Measurements from ENCODE around the gene GLT1D1. TPM values are rescaled to one million over a fixed set of nuclear protein-coding genes. Genes with fewer than 3 reads are reported as not detected.

The GLT1D1 gene
- total RNA-seq, 4 donors from 2014 or later, result 0.19 to 0.75 (median 0.62) TPM; not detected in 1

DNA sequence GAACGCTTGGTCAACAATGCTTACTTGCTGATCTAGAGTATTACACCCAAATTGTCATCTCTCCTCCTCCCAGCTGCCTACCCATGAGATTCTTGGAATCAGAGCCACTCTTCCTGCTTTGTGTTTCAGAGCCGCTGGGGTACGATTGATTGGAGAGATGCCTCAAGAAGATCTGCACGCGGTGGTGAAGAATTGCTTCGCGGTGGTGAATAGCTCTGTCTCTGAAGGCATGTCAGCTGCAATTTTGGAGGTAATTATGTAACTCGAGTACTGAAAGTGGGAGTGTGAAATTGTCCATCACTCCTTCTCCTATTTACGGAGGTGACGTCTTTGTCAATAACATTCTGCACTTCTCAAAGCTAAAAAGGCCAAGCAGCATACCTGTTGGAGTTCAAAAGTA, 93.9 kb downstream of the GLT1D1 start:
- no peak for DNase-seq
- intact Hi-C loops (cut with DNase I), result no loop called here

DNA sequence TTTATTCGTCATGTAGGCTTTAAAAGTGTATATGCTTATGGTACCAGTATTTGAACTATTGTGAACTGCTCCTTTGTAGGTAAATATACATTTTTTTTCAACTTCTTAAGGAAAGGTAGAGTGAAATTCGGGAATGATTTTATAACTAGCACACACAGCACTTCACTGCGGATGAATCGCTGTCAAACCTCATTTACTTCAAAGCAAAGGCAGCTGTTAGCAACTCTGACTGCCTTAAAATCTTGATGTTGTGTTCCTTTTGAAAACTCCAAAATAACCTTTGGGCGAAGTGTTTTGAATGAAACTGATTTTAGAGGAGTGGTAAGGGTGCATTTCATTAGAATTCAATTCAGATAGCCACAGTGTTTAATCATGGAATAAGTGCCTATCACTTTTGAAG, 95.8 kb downstream of the GLT1D1 start:
- TF ChIP-seq, protein P1, sequence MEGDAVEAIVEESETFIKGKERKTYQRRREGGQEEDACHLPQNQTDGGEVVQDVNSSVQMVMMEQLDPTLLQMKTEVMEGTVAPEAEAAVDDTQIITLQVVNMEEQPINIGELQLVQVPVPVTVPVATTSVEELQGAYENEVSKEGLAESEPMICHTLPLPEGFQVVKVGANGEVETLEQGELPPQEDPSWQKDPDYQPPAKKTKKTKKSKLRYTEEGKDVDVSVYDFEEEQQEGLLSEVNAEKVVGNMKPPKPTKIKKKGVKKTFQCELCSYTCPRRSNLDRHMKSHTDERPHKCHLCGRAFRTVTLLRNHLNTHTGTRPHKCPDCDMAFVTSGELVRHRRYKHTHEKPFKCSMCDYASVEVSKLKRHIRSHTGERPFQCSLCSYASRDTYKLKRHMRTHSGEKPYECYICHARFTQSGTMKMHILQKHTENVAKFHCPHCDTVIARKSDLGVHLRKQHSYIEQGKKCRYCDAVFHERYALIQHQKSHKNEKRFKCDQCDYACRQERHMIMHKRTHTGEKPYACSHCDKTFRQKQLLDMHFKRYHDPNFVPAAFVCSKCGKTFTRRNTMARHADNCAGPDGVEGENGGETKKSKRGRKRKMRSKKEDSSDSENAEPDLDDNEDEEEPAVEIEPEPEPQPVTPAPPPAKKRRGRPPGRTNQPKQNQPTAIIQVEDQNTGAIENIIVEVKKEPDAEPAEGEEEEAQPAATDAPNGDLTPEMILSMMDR (IDR thresholded peaks at IDR 0.05), result no peak
- TF ChIP-seq POLR2A (IDR thresholded peaks at IDR 0.05), result no peak
- Histone ChIP-seq H3K4me1 (no peaks in the 10 kb centered on the region), H3K36me3 (no peaks in the 10 kb centered on the region), H3K4me3 (no peak overlapping the region), H3K27ac (no peak overlapping the region), H3K27me3 (no peaks in the 10 kb centered on the region), H3K9me3 (no peaks in the 10 kb centered on the region)
- WGBS, 2 donors, result 73 to 85% methylated on average over 5 of the region's 5 CpGs
- no peak for DNase-seq
- intact Hi-C loops (cut with DNase I), result no loop called here

More for the DNA sequence above, 93.9 kb downstream of the GLT1D1 start:
- Histone ChIP-seq H3K4me3 (no peak overlapping the region), H3K27me3 (no peaks in the 10 kb centered on the region), H3K36me3 (no peaks in the 10 kb centered on the region), H3K4me1 (peaks cover 0 to 13% (median 0%) of the 10 kb centered on the region in 3 donors), H3K9me3 (no peaks in the 10 kb centered on the region), H3K27ac (no peak overlapping the region)
- no peak for TF ChIP-seq POLR2A (IDR thresholded peaks at IDR 0.05)
- TF ChIP-seq, protein P1 (IDR thresholded peaks at IDR 0.05), result no peak
- 63 to 67% methylated on average over 10 of the region's 10 CpGs for WGBS, 2 donors

DNA sequence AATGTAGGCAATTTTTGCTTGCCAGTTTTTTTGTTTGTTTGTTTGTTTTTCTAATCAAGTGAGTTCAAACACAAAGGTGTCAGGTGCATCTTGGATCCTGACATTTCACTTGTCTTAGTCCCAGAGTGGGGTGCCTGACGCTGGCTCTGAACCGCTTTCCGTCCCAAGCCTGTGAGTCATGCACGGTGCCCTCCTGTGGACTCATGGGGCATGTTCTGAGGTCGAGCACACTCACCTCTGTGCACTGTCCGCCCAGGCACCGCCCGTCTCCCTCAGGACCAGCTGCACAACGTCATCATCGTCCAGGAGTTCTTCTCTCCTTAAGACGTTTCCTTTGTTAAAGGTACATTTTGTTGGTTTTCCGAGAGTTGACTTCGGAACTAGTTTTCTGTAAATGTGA, 98.2 kb downstream of the GLT1D1 start:
- H3K36me3 ChIP-seq, result no peaks in the 10 kb centered on the region
- H3K4me1 ChIP-seq, result no peaks in the 10 kb centered on the region
- WGBS, 2 donors, result 74% methylated on average over 13 of the region's 13 CpGs
- TF ChIP-seq, protein P1 (IDR thresholded peaks at IDR 0.05), result no peak
- TF ChIP-seq POLR2A (IDR thresholded peaks at IDR 0.05), result no peak
- no peak overlapping the region for H3K4me3 ChIP-seq
- H3K27ac ChIP-seq, result no peak overlapping the region
- no peak for DNase-seq
- H3K27me3 ChIP-seq, result no peaks in the 10 kb centered on the region
- intact Hi-C loops (cut with DNase I), result no loop called here
- no peaks in the 10 kb centered on the region for H3K9me3 ChIP-seq

DNA sequence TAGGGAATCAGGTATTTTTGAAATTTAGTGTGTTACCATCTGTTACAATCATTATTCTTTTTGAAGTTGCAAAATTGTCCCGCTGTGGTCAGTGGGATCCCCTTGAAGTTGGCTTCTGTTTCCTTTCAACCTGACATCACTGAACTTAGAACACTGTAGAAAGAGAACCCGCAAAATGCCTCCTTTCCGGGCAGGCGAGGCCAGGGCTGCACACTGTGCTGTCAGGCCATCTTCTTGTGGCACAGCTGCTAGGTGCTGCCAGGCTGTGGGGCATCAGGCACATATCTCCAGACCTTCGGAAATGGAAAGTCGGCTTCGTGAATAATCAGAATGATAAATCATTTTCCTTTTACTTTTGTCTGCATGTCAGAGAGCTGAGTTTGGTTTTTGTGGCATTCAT, 103.5 kb downstream of the GLT1D1 start:
- Histone ChIP-seq H3K27ac (no peak overlapping the region), H3K27me3 (peaks cover 0 to 13% (median 0%) of the 10 kb centered on the region in 4 donors), H3K9me3 (no peaks in the 10 kb centered on the region), H3K4me3 (no peak overlapping the region), H3K4me1 (no peaks in the 10 kb centered on the region), H3K36me3 (no peaks in the 10 kb centered on the region)
- DNase-seq, result no peak
- TF ChIP-seq POLR2A (IDR thresholded peaks at IDR 0.05), result no peak
- TF ChIP-seq, protein P1 (IDR thresholded peaks at IDR 0.05), result no peak
- intact Hi-C loops (cut with DNase I), result no loop called here
- WGBS, 2 donors, result 67 to 77% methylated on average over 6 to 7 of the region's 7 CpGs

DNA sequence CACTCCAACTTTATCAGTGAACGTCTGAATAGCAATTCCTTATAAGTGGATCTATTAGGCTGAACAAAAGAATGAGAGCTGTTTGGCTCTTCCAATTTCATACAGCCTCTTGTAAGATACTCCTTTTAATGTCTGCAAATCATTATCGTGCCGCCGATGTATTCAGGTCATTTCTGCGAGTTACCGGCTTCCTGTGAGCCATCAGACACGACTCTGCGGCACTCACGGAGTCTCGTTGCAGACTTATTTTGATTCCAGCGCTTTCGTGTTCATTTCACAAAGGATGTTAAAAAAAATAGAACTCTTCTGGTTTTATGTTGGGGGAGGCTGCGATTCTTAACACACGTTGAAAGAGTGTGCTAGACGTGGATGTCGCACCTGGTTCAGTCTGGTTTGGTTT, 106.6 kb downstream of the GLT1D1 start:
- H3K4me1 ChIP-seq, result no peaks in the 10 kb centered on the region
- no peak for DNase-seq
- intact Hi-C loops (cut with DNase I), result no loop called here
- peaks cover 0 to 6% (median 0%) of the 10 kb centered on the region in 3 donors for H3K9me3 ChIP-seq
- H3K36me3 ChIP-seq, result no peaks in the 10 kb centered on the region
- no peak for TF ChIP-seq POLR2A (IDR thresholded peaks at IDR 0.05)
- TF ChIP-seq, protein P1 (IDR thresholded peaks at IDR 0.05), result no peak
- peaks cover 0 to 13% (median 0%) of the 10 kb centered on the region in 4 donors for H3K27me3 ChIP-seq
- H3K4me3 ChIP-seq, result no peak overlapping the region
- WGBS, 2 donors, result 61 to 73% methylated on average over 16 of the region's 16 CpGs
- H3K27ac ChIP-seq, result no peak overlapping the region

Data from esophagus squamous epithelium (tissue), 5 donors.